ENCODE results near the gene NEDD4L. TPM values are rescaled to one million over a fixed set of nuclear protein-coding genes. Genes with fewer than 3 reads are reported as not detected.

NEDD4L gene
- polyA plus RNA-seq, 1 of the 3 experiments (the other 2 are of a cell fraction), result 13.2 TPM

DNA sequence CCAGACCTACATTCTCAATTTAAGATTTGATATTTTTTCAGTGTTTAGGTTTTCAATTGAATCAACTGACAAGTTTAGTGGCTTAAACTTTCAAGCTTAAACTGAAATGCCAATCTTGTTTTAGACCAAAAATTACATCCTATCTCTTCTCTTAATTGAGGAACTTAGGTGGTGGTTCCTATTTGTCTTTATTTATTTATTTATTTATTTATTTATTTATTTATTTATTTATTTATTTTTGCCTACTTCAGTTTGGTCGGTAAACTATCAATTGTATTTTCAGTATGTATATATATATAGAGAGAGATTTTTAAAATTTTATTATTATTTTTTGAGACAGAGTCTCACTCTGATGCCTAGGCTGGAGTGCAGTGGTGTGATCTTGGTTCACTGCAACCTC is 68.1 kb downstream of the NEDD4L start (continued):
- TF ChIP-seq SIN3A (IDR thresholded peaks at IDR 0.05; ENCODE audit: borderline replicate concordance, low read depth, low read length), result no peak

- H3K36me3 ChIP-seq (replicated peaks in 1 of 2; ENCODE audit: control insufficient read depth in 1 of 2, insufficient read depth in 2 of 2, low read length in 1 of 2), result no peaks in the 10 kb centered on the region
- TF ChIP-seq FOXM1 (IDR thresholded peaks at IDR 0.05; ENCODE audit: low read depth) (no peak), RCOR1 (IDR thresholded peaks at IDR 0.05; ENCODE audit: low read length) (no peak), NFIC (IDR thresholded peaks at IDR 0.05; ENCODE audit: borderline replicate concordance) (no peak), CTCF (IDR thresholded peaks at IDR 0.05) (no peak), RAD21 (IDR thresholded peaks at IDR 0.05; ENCODE audit: low read length) (no peak), GABPA (IDR thresholded peaks at IDR 0.05; ENCODE audit: low read depth) (no peak), USF2 (IDR thresholded peaks at IDR 0.05; ENCODE audit: borderline replicate concordance, low read depth, low read length) (no peak), TCF12 (IDR thresholded peaks at IDR 0.05) (no peak), SIN3A (IDR thresholded peaks at IDR 0.05; ENCODE audit: borderline replicate concordance, low read depth, low read length) (no peak), FOXJ3 (CRISPR knock-in tag; IDR thresholded peaks at IDR 0.05) (no peak), TAF1 (IDR thresholded peaks at IDR 0.05; ENCODE audit: borderline replicate concordance, low read depth, low read length) (no peak)
- TF ChIP-seq, protein P1, sequence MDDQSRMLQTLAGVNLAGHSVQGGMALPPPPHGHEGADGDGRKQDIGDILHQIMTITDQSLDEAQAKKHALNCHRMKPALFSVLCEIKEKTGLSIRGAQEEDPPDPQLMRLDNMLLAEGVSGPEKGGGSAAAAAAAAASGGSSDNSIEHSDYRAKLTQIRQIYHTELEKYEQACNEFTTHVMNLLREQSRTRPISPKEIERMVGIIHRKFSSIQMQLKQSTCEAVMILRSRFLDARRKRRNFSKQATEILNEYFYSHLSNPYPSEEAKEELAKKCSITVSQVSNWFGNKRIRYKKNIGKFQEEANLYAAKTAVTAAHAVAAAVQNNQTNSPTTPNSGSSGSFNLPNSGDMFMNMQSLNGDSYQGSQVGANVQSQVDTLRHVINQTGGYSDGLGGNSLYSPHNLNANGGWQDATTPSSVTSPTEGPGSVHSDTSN (IDR thresholded peaks at IDR 0.05), result no peak
- H2AFZ ChIP-seq (ENCODE audit: low read depth), result no peak overlapping the region
- H3F3A ChIP-seq (replicated peaks; ENCODE audit: insufficient read depth), result no peaks in the 10 kb centered on the region
- H3K79me2 ChIP-seq (ENCODE audit: insufficient read depth), result no peaks in the 10 kb centered on the region
- no peaks in the 10 kb centered on the region for H4K20me1 ChIP-seq (ENCODE audit: insufficient read depth)
- no peak overlapping the region for H3K4me3 ChIP-seq (ENCODE audit: low read depth in 2 of 2, low read length in 1 of 2)
- no peak overlapping the region for H3K4me2 ChIP-seq
- POLR2A ChIA-PET, result no interaction called here
- no peaks in the 10 kb centered on the region for H3K27me3 ChIP-seq (ENCODE audit: insufficient read depth)
- no peaks in the 10 kb centered on the region for H3K9me2 ChIP-seq
- H3K27ac ChIP-seq (ENCODE audit: low read depth in 2 of 2, low read length in 1 of 2), result no peak overlapping the region
- CTCF ChIA-PET, result interaction anchor here (1.3 kb wide), 1 partner anchor 9 kb away, joined by 11 read pairs; no protein-coding TSS in a partner anchor
- no peak overlapping the region for H3K9ac ChIP-seq
- H3K9me3 ChIP-seq, result no peaks in the 10 kb centered on the region
- peaks cover 0 to 15% of the 10 kb centered on the region in 2 experiments; a peak in 2 of 4 replicates for H3K4me1 ChIP-seq (ENCODE audit: control insufficient read depth in 1 of 2, insufficient read depth in 2 of 2, low read depth in 1 of 2, low read length in 1 of 2)
- WGBS (ENCODE audit: low lambda C conversion rate), result 100% methylated on average over 3 of the region's 3 CpGs
- no peak for DNase-seq
Observed at GRCh38 chr18:58113337-58113736, 69.3 kb downstream of the NEDD4L start.

- ChIA-PET CTCF (interaction anchor here (6.2 kb wide), 1 partner anchor 71 kb away, joined by 46 read pairs; the partner anchor contains the start of gene NEDD4L), POLR2A (no interaction called here)
- Histone ChIP-seq H3K4me3 (ENCODE audit: low read depth in 2 of 2, low read length in 1 of 2) (no peak overlapping the region), H3K9ac (no peak overlapping the region), H3K27me3 (ENCODE audit: insufficient read depth) (no peaks in the 10 kb centered on the region), H3K4me1 (ENCODE audit: control insufficient read depth in 1 of 2, insufficient read depth in 2 of 2, low read depth in 1 of 2, low read length in 1 of 2) (peaks cover 0 to 15% of the 10 kb centered on the region in 2 experiments; a peak in 2 of 4 replicates), H4K20me1 (ENCODE audit: insufficient read depth) (no peaks in the 10 kb centered on the region), H3K4me2 (no peak overlapping the region), H3K36me3 (replicated peaks in 1 of 2; ENCODE audit: control insufficient read depth in 1 of 2, insufficient read depth in 2 of 2, low read length in 1 of 2) (no peaks in the 10 kb centered on the region), H3F3A (replicated peaks; ENCODE audit: insufficient read depth) (no peaks in the 10 kb centered on the region), H3K9me3 (no peaks in the 10 kb centered on the region), H3K9me2 (no peaks in the 10 kb centered on the region), H3K79me2 (ENCODE audit: insufficient read depth) (no peaks in the 10 kb centered on the region), H3K27ac (ENCODE audit: low read depth in 2 of 2, low read length in 1 of 2) (no peak overlapping the region), H2AFZ (ENCODE audit: low read depth) (no peak overlapping the region)
- TF ChIP-seq FOXM1 (IDR thresholded peaks at IDR 0.05; ENCODE audit: low read depth) (no peak), MEF2A (IDR thresholded peaks at IDR 0.05; ENCODE audit: borderline replicate concordance, low read depth) (no peak), RXRA (IDR thresholded peaks at IDR 0.05; ENCODE audit: borderline replicate concordance, low read depth) (no peak)
- TF ChIP-seq, protein P2, sequence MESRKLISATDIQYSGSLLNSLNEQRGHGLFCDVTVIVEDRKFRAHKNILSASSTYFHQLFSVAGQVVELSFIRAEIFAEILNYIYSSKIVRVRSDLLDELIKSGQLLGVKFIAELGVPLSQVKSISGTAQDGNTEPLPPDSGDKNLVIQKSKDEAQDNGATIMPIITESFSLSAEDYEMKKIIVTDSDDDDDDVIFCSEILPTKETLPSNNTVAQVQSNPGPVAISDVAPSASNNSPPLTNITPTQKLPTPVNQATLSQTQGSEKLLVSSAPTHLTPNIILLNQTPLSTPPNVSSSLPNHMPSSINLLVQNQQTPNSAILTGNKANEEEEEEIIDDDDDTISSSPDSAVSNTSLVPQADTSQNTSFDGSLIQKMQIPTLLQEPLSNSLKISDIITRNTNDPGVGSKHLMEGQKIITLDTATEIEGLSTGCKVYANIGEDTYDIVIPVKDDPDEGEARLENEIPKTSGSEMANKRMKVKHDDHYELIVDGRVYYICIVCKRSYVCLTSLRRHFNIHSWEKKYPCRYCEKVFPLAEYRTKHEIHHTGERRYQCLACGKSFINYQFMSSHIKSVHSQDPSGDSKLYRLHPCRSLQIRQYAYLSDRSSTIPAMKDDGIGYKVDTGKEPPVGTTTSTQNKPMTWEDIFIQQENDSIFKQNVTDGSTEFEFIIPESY (IDR thresholded peaks at IDR 0.05; ENCODE audit: borderline replicate concordance, low read depth), result no peak
- DNase-seq, result no peak
- WGBS (ENCODE audit: low lambda C conversion rate), result 98% methylated on average over 6 of the region's 6 CpGs
Observed at GRCh38 chr18:58114766-58115165, 70.7 kb downstream of the NEDD4L start.

Data from SK-N-SH (cell line).